Urinary bladder (tissue), 4 donors: Measurements from ENCODE around the gene C3orf22. TPM values are rescaled to one million over a fixed set of nuclear protein-coding genes. Genes with fewer than 3 reads are reported as not detected.

Experiments used
- DNase-seq: peaks from one replicate; pipeline ENCODE4 v3.0.0-alpha.2; 2015; ENCODE audit errors: extremely low spot score
- H3K27ac ChIP-seq: one replicate; pipeline ENCODE4 v1.5.1; 2013; ENCODE audit warnings: low read depth, mild to moderate bottlenecking, moderate library complexity
- H3K36me3 ChIP-seq: one replicate; pipeline ENCODE4 v1.6.1; 2013; ENCODE audit warnings: mild to moderate bottlenecking, moderate library complexity; ENCODE audit not compliant: insufficient read depth
- H3K4me1 ChIP-seq: one replicate; pipeline ENCODE4 v1.6.1; 2013; ENCODE audit warnings: mild to moderate bottlenecking, moderate library complexity; ENCODE audit not compliant: insufficient read depth
- H3K4me3 ChIP-seq: one replicate; pipeline ENCODE4 v1.5.1; 2013; ENCODE audit warnings: low read depth, low read length
- WGBS: extraction: QIAGEN DNeasy Blood & Tissue Kit; methylation state at CpG from one replicate; pipeline ENCODE4 v1.1.7; 2013; 5-methylcytosine and 5-hydroxymethylcytosine counted together
- polyA plus RNA-seq: library from polyadenylated mRNA; stranded (reverse); fragments of 200-250 nt; gene quantifications from one replicate; pipeline ENCODE4 v1.2.3, GENCODE V29; 2013
- total RNA-seq: library from RNA; depleted of rRNA; stranded (reverse); fragments of >200 nt; gene quantifications from one replicate; pipeline ENCODE4 v1.2.3, GENCODE V29; 2014
- donor health status: healthy with polysubstance abuse.
- donor health status: healthy.

C3orf22 gene
- total and polyA plus RNA-seq, 2 donors: not detected

DNA sequence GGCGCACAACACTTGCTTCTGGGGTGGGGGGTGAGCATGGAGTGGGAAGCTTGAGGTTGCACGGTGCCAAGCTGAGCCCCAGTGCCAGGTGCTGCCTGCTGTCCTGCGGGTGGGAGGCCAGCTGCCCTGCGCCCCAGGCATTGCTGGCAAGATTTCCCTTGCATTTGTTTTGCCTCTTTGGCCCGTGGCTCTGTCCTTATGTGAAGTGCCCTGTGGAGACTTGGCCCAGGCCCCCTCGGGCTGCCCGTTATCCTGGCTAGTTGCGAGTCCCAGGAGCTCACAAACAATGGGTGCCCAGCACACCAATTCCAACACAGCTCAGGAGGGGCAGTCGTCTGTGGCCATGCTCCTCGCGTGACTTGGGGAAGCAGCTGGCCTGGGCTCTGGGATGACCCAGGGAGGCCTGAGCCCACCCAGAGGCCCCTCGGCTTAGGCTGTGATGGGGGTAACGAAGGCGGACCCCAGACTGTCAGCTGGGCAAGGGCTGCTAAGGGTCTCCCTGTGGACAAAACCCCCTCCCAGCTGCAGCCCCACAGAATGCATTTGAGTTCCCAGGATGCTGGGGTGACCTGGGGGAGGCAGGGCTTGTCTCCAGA lies 5.9 kb downstream of the C3orf22 start:
- Histone ChIP-seq H3K4me3 (no peak overlapping the region), H3K27ac (no peak overlapping the region), H3K4me1 (no peaks in the 10 kb centered on the region), H3K36me3 (no peaks in the 10 kb centered on the region)
- WGBS: 89% methylated on average over 14 of the region's 14 CpGs
- DNase-seq: no peak

GRCh38 chr3:126551839-126552687 lies 6.7 kb downstream of the C3orf22 start:
- no peaks in the 10 kb centered on the region for H3K4me1 ChIP-seq
- no peaks in the 10 kb centered on the region for H3K36me3 ChIP-seq
- WGBS: 71% methylated on average over 17 of the region's 17 CpGs
- H3K4me3 ChIP-seq: no peak overlapping the region
- H3K27ac ChIP-seq: no peak overlapping the region
- no peak for DNase-seq

DNA sequence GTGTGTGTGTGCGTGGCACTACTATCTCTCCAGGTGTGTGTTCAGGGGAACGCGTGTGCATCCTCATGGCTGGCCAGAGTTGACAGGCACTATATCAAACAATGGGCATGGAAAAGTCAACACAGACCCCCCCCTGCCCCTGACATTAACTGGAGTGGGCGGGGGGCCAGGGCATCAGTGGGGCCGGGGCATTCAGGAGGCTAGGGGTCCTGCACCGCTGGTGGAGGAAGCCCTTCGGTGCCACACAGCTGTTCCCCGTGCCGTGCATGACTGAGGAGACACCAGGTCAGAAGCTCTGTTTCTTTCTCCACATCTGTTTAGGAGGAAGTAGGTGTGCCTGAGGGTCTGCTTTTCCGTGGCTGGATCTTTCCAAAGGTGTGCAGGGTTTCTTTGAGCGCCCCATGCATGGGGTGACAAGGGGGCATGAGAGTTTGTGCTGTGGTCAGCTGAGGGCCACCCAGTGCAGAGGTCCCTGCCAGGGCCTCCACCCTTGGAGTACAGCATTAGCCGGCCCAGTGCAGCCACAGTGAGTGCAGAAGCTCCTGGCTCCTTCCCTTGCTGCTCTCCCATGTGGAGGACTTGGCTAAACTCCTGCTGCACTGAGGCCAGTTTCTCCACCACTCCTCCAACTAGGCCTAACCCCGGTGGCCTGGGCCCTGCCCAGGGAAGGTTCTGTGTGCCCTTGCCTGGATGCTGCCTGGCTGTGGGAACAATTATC lies 7.5 kb downstream of the C3orf22 start:
- Histone ChIP-seq H3K36me3 (no peaks in the 10 kb centered on the region), H3K27ac (no peak overlapping the region), H3K4me3 (no peak overlapping the region), H3K4me1 (no peaks in the 10 kb centered on the region)
- DNase-seq: no peak
- 71% methylated on average over 13 of the region's 13 CpGs for WGBS

DNA sequence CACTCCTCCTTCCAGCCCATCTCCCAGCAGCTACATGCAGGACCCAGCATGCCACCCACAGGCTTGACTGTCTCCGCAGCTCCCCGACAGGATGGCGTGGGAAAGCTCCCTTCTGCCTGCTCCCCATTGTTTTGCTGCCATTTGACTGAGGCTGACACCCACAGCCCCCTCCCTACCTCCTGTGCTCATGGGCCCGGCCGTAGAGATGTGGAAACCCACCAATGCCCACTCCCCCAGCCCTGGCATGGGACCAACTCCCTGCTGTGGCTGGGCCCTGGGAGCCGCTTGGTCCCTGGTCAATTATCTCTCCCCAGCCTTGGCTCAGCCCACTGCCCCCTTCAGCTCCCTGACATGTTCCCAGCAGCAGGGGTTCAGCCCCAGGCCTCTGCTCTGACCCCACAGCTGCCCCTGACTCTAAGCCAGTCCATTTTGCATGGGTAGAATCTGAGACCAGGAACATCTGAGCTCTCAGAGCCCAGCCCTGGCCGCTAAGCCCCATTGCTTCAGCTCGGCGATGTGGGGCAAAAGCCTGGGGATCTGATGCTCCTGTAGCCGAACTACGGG lies 8.2 kb downstream of the C3orf22 start:
- WGBS: 92% methylated on average over 11 of the region's 11 CpGs
- Histone ChIP-seq H3K4me1 (no peaks in the 10 kb centered on the region), H3K27ac (no peak overlapping the region), H3K36me3 (no peaks in the 10 kb centered on the region), H3K4me3 (no peak overlapping the region)
- no peak for DNase-seq

GRCh38 chr3:126549861-126550487 lies 8.8 kb downstream of the C3orf22 start:
- Histone ChIP-seq H3K4me1 (no peaks in the 10 kb centered on the region), H3K36me3 (no peaks in the 10 kb centered on the region), H3K27ac (no peak overlapping the region), H3K4me3 (no peak overlapping the region)
- no peak for DNase-seq
- WGBS: 75% methylated on average over 12 of the region's 12 CpGs

- no peaks in the 10 kb centered on the region for H3K4me1 ChIP-seq
- H3K36me3 ChIP-seq: no peaks in the 10 kb centered on the region
- no peak overlapping the region for H3K27ac ChIP-seq
- 48% methylated on average over 9 of the region's 9 CpGs for WGBS
- no peak for DNase-seq
- no peak overlapping the region for H3K4me3 ChIP-seq
Measured at GRCh38 chr3:126548556-126549466, 9.9 kb downstream of the C3orf22 start.

- Histone ChIP-seq H3K4me1 (no peaks in the 10 kb centered on the region), H3K36me3 (no peaks in the 10 kb centered on the region), H3K4me3 (no peak overlapping the region), H3K27ac (no peak overlapping the region)
- no peak for DNase-seq
- 95% methylated on average over 1 of the region's 1 CpG for whole genome bisulfite sequencing
Measured at GRCh38 chr3:126547721-126548120, 11.0 kb downstream of the C3orf22 start.

- 65% methylated on average over 8 of the region's 8 CpGs for WGBS
- no peak for DNase-seq
- Histone ChIP-seq H3K4me3 (no peak overlapping the region), H3K27ac (no peak overlapping the region), H3K4me1 (no peaks in the 10 kb centered on the region), H3K36me3 (no peaks in the 10 kb centered on the region)
Measured at GRCh38 chr3:126546549-126547239, 12.0 kb downstream of the C3orf22 start.

GRCh38 chr3:126546013-126546412 lies 12.7 kb downstream of the C3orf22 start:
- Histone ChIP-seq H3K27ac (no peak overlapping the region), H3K36me3 (no peaks in the 10 kb centered on the region), H3K4me1 (no peaks in the 10 kb centered on the region), H3K4me3 (no peak overlapping the region)
- no peak for DNase-seq
- 93% methylated on average over 6 of the region's 6 CpGs for WGBS

DNA sequence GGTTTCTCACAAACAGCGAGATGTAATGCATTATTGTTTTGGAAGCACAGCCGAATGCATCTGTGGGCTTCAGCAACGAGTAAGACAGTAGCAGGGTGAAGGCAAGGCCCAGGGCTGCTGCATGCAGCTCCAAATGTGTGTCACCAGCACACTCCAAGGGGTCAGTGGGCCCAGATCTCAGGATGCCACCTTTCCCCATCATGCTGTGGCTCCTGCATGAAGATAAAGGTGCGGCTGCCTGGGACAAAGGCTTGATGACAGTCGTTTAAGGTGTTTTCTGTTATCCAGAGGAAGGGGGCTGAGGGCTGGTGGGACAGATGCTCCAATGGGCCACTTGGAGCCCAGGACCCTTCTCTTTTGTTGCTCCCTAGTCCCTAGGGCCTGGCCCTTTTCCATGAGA lies 13.2 kb downstream of the C3orf22 start:
- no peak overlapping the region for H3K4me3 ChIP-seq
- WGBS: 82% methylated on average over 5 of the region's 5 CpGs
- H3K36me3 ChIP-seq: no peaks in the 10 kb centered on the region
- no peak for DNase-seq
- no peak overlapping the region for H3K27ac ChIP-seq
- no peaks in the 10 kb centered on the region for H3K4me1 ChIP-seq

DNA sequence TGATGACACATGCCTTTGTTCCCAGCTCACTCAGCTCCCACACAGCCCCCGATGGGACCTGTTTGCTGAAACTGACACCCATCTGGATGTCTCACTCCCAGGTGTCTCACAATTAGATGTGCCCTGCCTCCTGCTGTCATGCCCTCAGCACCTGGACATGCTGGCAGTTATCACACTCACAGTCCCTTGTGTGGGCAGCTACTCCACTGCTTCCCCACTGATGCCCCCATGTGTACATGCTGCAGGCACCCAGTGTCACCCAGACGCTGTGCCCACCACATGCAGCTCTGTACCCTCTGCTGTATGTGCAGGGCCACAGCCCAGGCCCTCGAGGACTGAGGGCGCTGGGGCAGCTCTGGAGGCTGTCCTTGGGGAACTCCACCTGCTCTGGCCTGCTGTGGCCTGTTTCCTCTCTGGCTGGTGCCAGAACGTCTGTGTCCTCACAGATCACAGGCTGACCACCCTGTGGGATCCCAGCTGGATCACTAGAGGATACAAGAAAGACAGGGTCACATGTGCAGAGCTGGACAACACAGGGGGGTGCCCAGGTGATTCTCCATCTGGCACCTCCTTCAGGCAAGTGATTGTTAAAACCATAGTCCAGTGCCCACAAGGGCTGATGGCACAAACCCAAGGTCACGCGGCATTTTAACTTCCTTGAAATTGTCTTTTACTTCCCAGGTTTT lies 14.0 kb downstream of the C3orf22 start:
- Histone ChIP-seq H3K27ac (no peak overlapping the region), H3K36me3 (no peaks in the 10 kb centered on the region), H3K4me1 (no peaks in the 10 kb centered on the region), H3K4me3 (no peak overlapping the region)
- 74% methylated on average over 7 of the region's 7 CpGs for WGBS
- no peak for DNase-seq
